Retina (tissue), 1 donor: ENCODE results near the gene RNF207.
A peak's percentile ranks its signal among the peaks of the same experiment; 100 is the strongest.

ENCODE experiments used
- DNase-seq: peaks from one replicate; pipeline ENCODE4 v3.0.0-alpha.2; 2016

The RNF207 gene

GRCh38 chr1:6249739-6250689, 44.1 kb downstream of the RNF207 start:
- peak; percentile 36 for DNase-seq

GRCh38 chr1:6251233-6251632, 45.3 kb downstream of the RNF207 start:
- DNase-seq: no peak

DNA sequence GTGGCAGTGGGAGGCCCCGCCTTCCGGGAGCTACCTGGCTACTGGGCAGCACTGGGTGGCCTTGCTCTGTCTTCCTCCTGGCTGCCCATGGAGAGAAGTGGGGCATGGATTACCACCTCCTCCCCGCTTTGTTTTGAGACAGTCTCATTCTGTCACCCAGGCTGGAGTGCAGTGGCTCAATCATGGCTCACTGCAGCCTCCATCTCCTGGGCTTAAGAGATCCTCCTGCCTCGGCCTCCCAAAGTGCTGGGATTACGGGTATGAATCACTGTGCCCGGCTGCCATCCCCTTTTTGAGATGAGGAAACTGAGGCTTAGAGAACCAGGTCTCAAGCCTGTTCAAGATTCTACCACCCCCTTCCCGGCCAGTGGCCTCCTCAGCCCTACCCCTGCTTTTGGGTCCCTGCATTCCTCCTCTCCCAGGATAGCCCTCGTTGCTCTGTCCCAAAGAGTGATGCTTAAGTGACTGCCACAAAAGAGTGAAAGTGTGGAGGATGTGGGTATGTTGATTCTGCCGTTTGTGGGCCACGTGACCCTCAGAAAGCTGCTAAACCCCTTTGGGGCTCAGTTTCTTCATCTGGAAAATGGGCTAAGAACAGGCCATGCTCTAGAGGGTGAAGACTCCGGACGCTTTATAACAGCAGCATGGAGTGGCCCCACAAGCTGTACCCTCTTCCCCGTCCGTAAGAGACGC, 45.9 kb downstream of the RNF207 start:
- DNase-seq: no peak

DNA sequence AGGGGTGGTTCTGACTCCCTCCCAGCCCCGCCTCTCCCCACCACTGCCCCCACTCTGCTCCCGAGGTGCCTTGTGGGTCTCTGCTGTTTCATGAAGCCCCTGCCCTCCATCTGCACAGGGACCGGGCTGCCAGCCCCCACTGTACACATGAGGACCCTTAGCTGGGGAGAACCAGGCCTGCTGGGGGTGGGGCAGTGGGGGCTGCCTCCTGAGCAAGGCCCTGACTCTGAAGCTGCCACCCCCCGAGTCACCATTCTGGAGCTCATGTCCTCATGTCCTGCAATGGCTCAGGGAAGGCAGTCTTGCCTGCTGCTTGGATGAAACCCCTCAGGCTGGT, 46.4 kb downstream of the RNF207 start:
- no peak for DNase-seq

DNA sequence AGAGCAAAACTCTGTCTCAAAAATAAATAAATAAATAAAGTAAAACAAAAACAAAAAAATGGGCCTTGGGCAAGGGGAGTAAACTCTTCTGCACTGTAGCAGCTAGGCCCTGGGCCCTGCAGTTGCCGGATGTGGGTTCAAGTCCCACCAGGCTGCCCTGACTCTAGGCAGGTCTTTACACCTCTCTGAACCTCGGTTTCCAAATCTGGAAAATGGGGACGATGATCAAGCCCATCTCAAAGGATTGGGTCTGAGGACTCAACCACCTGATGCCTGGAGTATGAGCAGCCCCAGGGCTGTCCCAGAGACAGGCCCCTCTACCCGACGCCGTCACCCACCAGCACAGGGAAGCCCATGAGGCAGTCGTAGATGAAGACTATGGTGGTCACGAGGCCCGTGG, 47.5 kb downstream of the RNF207 start:
- no peak for DNase-seq

GRCh38 chr1:6254691-6255090, 48.8 kb downstream of the RNF207 start:
- no peak for DNase-seq

DNA sequence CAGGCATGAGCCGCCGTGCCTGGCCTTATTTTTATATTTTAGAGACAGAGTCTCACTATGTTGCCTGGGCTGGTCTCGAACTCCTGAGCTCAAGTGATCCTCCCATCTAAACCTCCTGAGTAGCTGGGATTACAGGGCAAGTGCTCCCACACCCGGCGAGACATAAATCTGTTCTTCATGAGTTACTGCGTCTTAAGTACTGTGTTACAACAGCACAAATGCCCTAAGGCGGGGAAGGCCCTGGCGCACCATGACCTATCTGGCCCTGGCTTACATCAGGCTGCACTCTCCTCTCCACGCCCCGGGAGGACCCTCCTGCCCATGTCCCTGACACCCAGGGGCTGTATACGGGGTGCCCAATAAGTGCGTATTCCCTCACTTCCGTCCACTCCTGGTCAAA, 50.7 kb downstream of the RNF207 start:
- no peak for DNase-seq

DNA sequence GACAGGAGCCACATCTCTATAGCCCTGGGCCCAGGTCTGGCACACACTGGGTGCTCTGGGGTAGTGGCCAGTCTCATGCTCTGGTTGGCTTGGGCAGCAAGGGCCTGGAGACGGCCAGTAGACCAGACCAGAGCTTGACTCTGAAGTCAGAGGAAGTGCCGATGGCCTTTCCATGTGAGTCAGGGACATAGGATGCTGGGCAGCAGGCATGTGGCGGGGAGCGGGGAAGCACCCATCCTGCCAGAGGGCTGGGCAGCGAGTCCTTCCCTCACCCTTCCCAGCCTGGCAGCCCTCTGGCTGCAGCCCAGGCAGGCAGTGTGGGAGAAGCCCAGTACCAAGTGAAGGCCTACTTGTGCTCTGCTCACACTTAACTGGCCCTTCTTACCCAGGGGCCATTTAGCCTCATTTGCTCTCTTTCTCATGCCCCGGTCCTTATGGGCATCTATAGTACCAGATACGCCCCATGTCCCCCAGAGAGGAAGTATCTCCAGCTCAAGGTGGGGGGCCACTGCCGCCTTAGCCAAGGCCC, 51.7 kb downstream of the RNF207 start:
- DNase-seq: no peak

GRCh38 chr1:6258675-6259074, 52.8 kb downstream of the RNF207 start:
- DNase-seq: no peak

- peak; percentile 78 for DNase-seq
Observed at GRCh38 chr1:6259491-6260362, 53.8 kb downstream of the RNF207 start.

- DNase-seq: no peak
Observed at GRCh38 chr1:6260433-6260934, 54.6 kb downstream of the RNF207 start.

- DNase-seq: peak; percentile 86
Observed at GRCh38 chr1:6260961-6261614, 55.2 kb downstream of the RNF207 start, which contains the start of gene GPR153. GPR153 (minus strand) TSS chr1:6261098; CDS start chr1:6254905, 6,193 bp downstream.

GRCh38 chr1:6261615-6261995, 55.7 kb downstream of the RNF207 start:
- peak; percentile 83 for DNase-seq

DNA sequence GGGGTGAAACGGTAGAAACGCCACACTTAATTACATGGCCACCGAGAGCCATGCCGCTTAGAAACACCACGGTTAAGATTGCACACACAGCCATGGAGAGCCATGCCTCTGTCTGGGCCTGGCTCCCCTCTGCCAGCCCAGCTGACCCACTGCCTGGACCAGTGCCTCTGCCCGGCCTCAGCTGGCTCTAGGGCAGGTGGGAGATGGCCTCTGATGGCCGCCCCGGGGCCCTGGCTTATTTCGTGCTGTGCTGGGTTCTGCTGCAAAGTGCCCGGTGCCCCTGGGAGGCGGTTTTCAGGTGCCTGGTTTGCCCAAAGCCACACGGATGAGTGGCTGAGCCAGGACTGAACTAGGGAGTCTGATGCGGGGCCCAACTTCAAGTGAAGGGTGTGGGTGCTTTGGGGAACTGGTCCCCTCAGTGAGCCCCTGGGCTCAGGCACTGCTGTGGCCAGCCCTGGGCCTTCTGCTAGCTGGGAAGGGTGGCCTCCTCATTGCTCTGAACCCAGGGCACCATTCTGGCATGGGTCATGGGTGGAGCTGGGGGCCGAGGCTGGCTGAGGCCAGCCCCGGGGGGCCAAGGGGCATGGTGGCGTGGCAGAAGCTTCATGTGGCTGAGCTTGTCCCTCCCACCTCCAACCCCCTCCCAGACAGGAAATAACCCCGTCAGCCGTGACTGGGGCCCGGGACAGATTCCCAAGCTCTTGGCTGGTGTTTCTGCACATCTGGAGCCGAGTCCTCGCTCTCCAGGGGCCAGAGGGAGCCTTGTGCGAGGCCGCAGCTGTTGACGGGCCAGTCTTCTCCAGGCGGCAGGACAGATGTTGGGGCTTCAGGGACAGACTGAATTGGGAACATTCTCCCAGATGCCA, 56.9 kb downstream of the RNF207 start:
- DNase-seq: peak; percentile 51

DNA sequence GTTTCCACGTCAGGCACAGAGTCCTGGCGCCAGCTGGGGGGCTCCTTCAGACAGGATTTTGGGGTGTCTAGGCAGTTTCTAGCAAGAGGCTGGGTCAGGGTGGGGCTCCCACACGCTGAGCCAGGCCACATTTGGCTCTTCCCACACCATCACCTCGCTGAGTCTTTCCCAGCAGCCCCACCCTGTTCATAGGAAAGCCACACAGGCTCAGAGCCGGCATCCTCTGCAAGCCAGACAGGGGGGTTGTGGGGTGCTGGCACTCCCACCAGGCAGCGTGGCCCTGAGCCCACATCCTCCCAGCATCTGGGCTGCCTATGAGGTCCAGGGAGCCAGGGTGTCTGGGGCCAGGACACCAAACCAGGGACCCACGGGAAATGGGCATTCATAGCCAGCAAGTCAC, 57.8 kb downstream of the RNF207 start:
- no peak for DNase-seq

GRCh38 chr1:6265151-6265550, 59.2 kb downstream of the RNF207 start:
- DNase-seq: peak; percentile 15

DNA sequence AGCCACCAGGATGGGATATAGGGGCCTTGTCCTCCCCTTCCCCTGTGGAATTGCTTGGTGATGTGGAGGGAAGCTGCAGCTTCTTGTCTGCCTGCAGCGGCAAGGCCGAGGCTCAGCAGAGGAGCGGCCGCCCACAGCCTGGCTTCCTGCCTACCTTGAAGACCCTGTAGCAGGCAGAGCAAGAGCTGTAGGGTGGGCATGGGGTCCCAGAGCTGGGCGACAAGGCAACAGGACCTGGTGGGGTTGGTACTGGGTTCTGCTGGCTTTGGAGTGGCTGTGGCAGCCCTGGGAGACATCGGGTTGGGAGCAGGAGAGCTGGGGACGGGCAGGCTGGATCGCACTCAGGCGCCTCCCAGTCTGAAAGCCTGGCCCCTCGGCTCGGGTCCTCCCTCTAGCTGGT, 60.7 kb downstream of the RNF207 start:
- DNase-seq: peak; percentile 20

DNA sequence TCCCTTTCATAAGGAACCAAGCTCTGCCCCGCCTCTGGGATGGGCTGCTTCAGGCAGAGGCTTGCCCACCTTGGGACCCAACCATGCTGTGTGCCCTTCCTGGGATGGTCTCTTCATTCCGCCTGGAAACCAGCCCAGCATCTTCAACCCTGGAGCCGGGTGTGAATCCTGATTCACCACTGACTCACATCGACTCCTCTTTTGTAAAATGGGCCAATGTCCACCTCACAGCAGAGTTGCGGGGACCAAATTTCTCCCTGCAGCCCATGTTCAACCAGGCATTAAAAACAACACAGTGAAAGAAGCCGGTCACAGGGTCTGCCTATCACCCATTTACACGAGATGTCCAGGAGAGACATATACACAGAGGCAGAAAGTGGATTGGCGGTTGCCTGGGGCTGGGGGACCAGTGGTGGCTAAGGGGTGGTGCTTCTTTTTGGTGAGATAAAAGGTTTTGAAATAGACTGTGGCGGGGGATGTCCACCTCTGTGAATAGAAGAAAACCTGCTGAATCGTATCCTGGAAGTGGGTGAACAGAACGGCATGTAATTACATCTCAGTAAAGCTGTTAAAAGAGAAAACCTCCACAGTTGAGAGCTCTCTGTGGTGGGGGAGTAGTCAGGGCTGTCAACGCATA, 61.9 kb downstream of the RNF207 start:
- no peak for DNase-seq

DNA sequence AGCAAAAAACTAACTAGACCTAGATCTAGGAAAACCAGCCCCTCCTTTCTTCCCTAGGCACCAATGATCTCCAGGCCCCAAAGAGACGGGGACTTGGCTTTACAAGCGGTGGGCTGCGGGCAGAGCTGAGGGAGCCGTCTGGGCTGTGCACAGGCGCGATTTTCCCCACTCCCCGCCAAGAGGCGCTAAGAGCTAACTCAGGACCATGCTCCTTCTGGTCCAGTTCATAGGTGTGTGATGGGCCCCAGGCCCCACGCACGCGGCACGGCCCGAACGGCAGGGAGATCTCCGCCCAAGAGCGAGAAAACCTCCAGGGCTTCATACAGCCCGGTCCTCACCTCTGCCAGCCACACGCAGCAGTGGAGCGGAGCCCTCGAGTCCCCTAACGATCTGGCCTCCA, 62.5 kb downstream of the RNF207 start:
- DNase-seq: peak; percentile 38

DNA sequence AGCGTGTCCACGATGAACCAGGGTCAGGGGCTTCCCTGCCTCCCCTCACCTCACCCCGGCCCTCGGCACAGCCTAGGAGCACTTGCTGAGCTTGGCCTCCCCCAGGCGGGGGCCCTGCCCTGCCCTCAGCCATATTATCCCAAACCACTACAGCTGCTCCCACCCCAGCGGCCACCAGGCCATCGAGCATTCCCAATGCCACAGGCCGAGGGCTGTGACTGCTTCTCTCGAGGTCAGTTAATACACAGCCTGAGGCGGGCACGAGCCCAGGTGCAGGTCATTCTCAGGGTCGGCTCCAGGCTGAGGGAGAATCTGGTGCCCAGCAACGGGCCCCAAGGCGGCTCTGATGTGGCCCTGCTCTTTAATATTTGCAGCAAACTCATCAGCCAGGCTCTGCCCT, 63.4 kb downstream of the RNF207 start:
- no peak for DNase-seq
